Measurements from ENCODE around the gene KIAA1755.
A peak's percentile ranks its signal among the peaks of the same experiment; 100 is the strongest.
"Not testable (repeated sequence)": the region's sequence is repeated elsewhere in the genome, so short reads cannot be mapped to it uniquely, and the experiment has no call there.

KIAA1755 gene

DNA sequence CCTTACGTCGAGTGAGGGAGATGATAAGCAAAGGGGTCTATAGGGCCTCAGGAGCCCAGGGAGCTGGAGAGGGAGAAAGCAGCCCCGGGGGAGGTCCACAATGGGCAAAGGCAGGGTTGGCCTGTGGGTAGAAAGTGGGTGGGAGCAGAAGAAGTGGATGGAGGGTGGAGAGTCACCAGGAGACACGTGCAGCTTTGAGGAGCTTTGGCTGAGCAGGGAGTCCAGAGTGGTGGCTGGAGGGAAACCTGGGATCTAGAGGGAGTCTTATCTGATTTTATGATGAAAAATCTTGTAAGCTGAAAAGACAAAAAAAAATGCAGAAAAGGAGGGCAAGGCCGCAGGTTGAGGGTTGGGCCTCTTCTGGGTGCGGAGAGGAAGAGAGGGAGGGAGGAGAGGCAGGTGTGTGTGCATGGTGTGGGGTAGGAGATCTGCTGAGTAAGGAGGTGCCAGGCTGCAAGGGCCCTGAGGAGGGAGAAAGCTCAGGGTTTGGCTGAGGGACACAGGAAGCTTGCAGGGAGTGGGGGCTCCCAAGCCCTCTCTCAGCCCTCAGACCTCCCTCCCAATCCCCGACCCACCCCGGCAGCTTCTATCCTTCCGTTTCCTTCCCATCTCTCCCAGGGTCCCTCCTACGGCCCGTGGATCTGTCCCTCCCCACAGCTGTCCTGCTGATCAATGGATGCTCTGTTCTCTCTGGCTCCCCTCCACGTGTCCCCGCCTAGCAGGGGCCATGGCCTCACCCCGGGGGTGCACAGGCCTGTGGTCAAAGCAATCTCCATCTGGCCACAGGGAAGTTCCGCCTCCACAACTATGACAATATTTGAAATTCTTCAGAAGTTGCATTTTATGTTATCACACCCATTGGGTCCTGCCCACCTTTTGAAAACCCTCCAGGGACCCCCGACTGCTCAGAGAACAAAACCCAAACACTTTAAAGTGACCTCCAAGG lies 26.3 kb upstream of the KIAA1755 start:
- DNase-seq = no peak
- intact Hi-C loops (cut with DNase I; ENCODE audit: low total_unique reads) = no loop called here
- H3K4me1 ChIP-seq = peaks cover 0 to 11% (median 6%) of the 10 kb centered on the region in 4 donors
- H3K27ac ChIP-seq = no peak overlapping the region
- H3K36me3 ChIP-seq = no peaks in the 10 kb centered on the region
- H3K9me3 ChIP-seq = no peaks in the 10 kb centered on the region
- no peak overlapping the region for H3K4me3 ChIP-seq
- H3K27me3 ChIP-seq = no peaks in the 10 kb centered on the region
- no peak for TF ChIP-seq CTCF (IDR thresholded peaks at IDR 0.05)

DNA sequence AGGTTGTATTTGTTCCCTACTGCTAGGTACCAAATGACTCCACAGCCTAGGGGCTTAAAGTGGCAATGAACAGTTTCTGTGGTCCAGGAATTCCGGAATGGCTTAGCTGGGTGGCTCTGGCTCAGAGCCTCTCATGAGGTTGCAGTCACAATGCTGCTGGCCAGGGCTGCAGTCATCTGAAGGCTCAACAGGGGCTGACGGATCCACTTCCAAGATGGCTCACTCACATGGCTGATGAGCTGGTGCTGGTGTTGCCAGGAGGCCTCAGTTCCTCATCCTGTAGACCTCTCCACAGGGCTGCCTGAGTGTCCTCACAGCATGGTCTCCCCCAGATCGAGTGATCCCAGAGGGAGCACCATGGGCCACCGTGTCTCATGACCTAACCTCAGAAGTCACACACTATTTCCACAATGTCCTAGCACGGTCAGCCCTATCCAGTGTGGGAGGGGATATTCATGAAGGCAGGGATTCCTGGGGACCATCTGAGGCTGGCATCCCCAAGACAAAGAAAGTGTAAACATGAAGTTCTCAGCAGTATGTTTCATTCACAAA lies 24.4 kb upstream of the KIAA1755 start:
- DNase-seq = no peak
- no peaks in the 10 kb centered on the region for H3K9me3 ChIP-seq

GRCh38 chr20:38284066-38284650 lies 23.6 kb upstream of the KIAA1755 start:
- H3K27ac ChIP-seq; H3K4me3 ChIP-seq; H3K36me3 ChIP-seq; H3K9me3 ChIP-seq; H3K27me3 ChIP-seq; DNase-seq; intact Hi-C loops (cut with DNase I; ENCODE audit: low total_unique reads): not testable (repeated sequence)
- H3K4me1 ChIP-seq = peaks cover 0 to 10% (median 8%) of the 10 kb centered on the region in 4 donors

More for the DNA sequence above, 24.4 kb upstream of the KIAA1755 start:
- Histone ChIP-seq H3K36me3 (no peaks in the 10 kb centered on the region), H3K27me3 (no peaks in the 10 kb centered on the region), H3K4me3 (no peak overlapping the region), H3K27ac (no peak overlapping the region), H3K4me1 (peaks cover 0 to 4% (median 2%) of the 10 kb centered on the region in 4 donors)
- TF ChIP-seq CTCF (IDR thresholded peaks at IDR 0.05) = no peak
- intact Hi-C loops (cut with DNase I; ENCODE audit: low total_unique reads) = no loop called here

- H3K4me3 ChIP-seq = no peak overlapping the region
- no peaks in the 10 kb centered on the region for H3K36me3 ChIP-seq
- H3K9me3 ChIP-seq = no peaks in the 10 kb centered on the region
- no peak for TF ChIP-seq CTCF (IDR thresholded peaks at IDR 0.05)
- no peak overlapping the region for H3K27ac ChIP-seq
- intact Hi-C loops (cut with DNase I; ENCODE audit: low total_unique reads) = no loop called here
- peaks cover 0 to 10% (median 8%) of the 10 kb centered on the region in 4 donors for H3K4me1 ChIP-seq
- H3K27me3 ChIP-seq = no peaks in the 10 kb centered on the region
- no peak for DNase-seq
Observed at GRCh38 chr20:38283236-38283635, 22.7 kb upstream of the KIAA1755 start.

- peak in 1 of 2 donors; percentile 20 for DNase-seq
- H3K4me3 ChIP-seq; H3K9me3 ChIP-seq; H3K36me3 ChIP-seq; H3K27ac ChIP-seq; intact Hi-C loops (cut with DNase I; ENCODE audit: low total_unique reads); H3K27me3 ChIP-seq: not testable (repeated sequence)
- H3K4me1 ChIP-seq = peaks cover 0 to 10% (median 6%) of the 10 kb centered on the region in 4 donors
Observed at GRCh38 chr20:38281176-38281915, 20.8 kb upstream of the KIAA1755 start.

DNA sequence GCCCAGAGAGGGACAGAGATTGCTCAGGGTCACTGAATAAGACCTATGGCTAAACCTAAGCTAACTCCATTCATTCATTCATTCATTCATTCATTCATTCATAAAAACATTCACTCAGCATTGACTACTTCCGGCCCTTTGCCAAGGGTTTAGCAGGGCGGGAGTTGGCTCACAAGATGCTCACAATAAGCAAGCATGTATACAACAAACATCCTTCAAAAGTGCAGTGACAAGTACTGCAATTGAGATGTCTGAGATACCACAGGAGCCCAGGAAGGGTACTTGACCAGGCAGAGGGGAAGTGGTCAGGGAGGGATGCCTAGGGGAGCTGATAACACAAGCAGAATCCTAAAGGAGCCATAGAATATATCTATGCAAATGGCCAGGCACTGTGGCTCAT lies 18.2 kb upstream of the KIAA1755 start:
- intact Hi-C loops (cut with DNase I; ENCODE audit: low total_unique reads) = no loop called here

More for the DNA sequence above, 18.2 kb upstream of the KIAA1755 start:
- H3K4me3 ChIP-seq = no peak overlapping the region
- TF ChIP-seq CTCF (IDR thresholded peaks at IDR 0.05) = no peak
- no peak overlapping the region for H3K27ac ChIP-seq
- H3K36me3 ChIP-seq = no peaks in the 10 kb centered on the region
- no peak for DNase-seq
- peaks cover 0 to 13% (median 6%) of the 10 kb centered on the region in 4 donors for H3K4me1 ChIP-seq
- no peaks in the 10 kb centered on the region for H3K27me3 ChIP-seq
- H3K9me3 ChIP-seq = no peaks in the 10 kb centered on the region

All from tibial artery (tissue), 4 donors.